GM10266 (cell line): Measurements from ENCODE around the gene PCSK7.
A peak's percentile ranks its signal among the peaks of the same experiment; 100 is the strongest.
"Not testable (repeated sequence)": the region's sequence is repeated elsewhere in the genome, so short reads cannot be mapped to it uniquely, and the experiment has no call there.

ENCODE experiments used
- DNase-seq: peaks from one replicate; pipeline ENCODE4 v3.0.0; 2012; ENCODE audit errors: extremely low spot score
- TF ChIP-seq, protein P1 (sequence below): IDR thresholded peaks from 2 replicates; pipeline ENCODE4 v1.5.1; 2012; ENCODE audit warnings: mild to moderate bottlenecking, low read depth; ENCODE audit not compliant: control insufficient read depth, insufficient read depth; ENCODE audit errors: missing control alignments

Gene PCSK7

DNA sequence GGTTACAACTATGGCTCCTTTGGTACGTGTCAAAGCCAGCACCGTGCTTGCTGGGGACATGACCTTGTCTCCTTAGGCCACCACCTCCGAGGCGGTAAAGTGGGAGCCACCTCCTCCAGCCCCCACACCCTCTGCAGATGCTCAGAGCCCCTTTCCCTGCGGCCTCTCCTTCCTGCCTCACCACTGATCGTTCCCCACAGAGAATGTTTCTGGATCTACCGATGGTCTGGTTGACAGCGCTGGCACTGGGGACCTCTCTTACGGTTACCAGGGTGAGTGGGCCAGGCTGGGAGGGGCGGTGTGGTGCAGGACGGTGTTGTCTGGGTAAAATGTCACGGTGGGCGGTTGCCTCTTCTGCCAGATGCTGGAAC is 44.5 kb downstream of the PCSK7 start:
- peak; percentile 8 for DNase-seq
- TF ChIP-seq, protein P1, sequence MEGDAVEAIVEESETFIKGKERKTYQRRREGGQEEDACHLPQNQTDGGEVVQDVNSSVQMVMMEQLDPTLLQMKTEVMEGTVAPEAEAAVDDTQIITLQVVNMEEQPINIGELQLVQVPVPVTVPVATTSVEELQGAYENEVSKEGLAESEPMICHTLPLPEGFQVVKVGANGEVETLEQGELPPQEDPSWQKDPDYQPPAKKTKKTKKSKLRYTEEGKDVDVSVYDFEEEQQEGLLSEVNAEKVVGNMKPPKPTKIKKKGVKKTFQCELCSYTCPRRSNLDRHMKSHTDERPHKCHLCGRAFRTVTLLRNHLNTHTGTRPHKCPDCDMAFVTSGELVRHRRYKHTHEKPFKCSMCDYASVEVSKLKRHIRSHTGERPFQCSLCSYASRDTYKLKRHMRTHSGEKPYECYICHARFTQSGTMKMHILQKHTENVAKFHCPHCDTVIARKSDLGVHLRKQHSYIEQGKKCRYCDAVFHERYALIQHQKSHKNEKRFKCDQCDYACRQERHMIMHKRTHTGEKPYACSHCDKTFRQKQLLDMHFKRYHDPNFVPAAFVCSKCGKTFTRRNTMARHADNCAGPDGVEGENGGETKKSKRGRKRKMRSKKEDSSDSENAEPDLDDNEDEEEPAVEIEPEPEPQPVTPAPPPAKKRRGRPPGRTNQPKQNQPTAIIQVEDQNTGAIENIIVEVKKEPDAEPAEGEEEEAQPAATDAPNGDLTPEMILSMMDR = no peak

DNA sequence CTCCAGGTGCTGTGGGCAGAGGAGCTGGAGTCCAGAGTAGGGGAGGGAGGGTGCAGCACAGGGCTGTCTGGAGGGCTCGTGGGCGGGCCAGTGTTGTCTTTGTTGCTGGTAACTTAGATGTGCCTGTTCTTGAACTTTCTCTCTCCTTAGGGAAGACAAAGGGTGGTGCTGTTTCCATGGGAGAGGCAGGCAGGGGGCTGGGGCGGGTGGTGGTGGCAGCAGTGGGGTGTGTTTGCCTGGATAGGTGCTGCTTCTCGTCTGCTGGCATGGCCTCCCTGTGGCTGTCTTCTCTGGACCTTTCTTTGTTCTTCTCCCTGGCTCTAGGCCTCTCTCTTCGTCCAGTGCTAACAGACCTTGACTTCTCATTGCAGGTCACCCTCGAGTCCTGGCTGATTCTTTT is 44.9 kb downstream of the PCSK7 start:
- TF ChIP-seq, protein P1 = no peak
- no peak for DNase-seq

DNA sequence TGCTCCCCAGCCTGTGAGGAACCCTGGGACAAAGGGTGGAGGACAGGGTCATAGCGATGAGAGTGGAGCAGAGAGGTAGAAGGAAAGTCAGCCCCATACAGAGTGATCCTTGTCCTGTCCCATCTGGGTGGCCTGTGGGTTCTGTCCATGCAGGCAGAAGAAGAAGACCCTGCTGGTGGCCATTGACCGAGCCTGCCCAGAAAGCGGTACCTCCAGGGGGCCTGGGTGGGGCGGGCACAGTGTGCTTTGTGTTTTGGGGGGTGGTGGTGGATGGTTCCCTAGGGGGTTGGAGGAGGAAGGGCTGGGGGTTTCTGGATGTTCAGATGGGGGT is 45.5 kb downstream of the PCSK7 start:
- TF ChIP-seq, protein P1 = no peak
- no peak for DNase-seq

DNA sequence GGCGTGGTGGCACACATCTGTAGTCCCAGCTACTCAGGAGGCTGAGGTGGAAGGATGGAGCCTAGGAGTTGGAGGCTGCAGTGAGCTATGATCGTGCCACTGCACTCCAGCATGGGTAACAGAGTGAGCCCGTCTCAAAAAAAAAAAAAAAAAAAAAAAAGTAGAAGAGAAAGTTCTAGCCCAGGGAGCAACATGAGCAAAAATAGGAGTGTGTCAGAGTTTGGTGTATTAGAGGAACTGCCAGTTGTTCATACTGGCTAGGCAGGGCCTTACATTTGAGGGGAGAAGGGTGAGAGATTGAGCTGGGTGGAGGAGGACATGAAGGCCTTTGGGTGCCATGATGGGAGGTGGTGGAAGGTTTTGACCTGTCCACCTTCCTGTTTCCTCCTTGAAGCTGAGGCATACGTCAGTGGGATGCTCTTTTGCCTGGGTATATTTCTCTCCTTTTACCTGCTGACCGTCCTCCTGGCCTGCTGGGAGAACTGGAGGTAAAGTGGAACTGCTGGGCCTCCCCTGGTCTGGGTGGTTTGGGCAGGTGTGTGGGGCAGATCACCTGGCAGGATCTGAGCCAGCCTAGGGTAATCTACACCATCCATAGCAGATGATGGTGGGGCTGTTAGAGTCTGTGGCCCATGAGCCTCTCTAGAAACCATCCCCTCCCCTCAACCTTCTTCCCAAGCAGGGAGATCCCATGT is 46.0 kb downstream of the PCSK7 start:
- TF ChIP-seq, protein P1 = no peak
- DNase-seq = peak; percentile 22

DNA sequence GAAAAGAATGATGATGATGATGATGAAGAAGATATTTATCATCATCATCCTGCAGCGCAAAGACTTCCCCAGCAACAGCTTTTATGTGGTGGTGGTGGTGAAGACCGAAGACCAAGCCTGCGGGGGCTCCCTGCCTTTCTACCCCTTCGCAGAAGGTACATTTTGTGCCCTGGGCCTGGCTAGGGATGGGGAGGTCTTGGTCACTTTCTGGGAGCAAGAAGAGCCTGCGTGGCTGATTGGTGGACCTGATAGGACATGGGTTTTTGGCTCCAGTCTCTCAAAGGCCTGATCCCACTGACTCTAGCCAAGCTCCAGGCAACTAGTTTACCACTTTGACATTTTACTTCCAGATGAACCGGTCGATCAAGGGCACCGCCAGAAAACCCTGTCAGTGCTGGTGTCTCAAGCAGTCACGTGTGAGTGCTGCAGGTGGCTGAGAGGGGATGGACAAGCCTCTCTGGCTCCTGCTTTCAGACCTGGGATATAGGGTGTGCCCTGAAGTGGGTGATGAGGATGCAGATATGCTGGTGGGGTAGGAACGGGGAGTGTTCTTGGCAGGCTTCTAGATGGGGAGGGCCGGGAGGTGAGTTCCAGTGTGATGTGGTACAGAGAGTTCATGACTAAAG is 48.0 kb downstream of the PCSK7 start:
- TF ChIP-seq, protein P1 = no peak
- DNase-seq = no peak

GRCh38 chr11:117183178-117183577 is 48.7 kb downstream of the PCSK7 start:
- not testable (repeated sequence) for DNase-seq

DNA sequence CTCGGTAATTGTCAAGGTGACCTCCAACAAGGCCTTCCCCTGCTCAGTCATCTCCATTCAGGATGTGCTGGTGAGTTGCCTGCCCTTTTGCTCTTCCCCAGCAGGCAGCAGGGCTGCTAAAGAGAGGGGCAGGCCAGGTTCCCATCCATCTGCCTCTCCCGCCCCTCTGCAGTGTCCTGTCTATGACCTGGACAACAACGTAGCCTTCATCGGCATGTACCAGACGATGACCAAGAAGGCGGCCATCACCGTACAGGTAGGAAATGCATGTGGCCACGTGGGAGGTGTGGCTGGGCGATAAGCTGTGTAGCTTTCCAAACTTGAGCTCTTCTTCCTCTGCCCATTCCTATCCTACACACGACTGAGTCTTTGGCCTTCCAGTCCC is 49.3 kb downstream of the PCSK7 start:
- TF ChIP-seq, protein P1 = no peak
- DNase-seq = no peak
